Endothelial cell of umbilical vein (primary cell): ENCODE data around the gene OR1F1.

Experiments
- CTCF ChIP-seq, 2 donors: IDR thresholded peaks; 1 replicate in 1 of 2; 2 replicates in 1 of 2; pipeline ENCODE4 v1.5.1; 2011; ENCODE audit warnings: low read length in 2 of 2, mild to moderate bottlenecking in 2 of 2, moderate library complexity in 2 of 2, control low read depth in 1 of 2, inconsistent platforms in 1 of 2, low read depth in 1 of 2; ENCODE audit not compliant: insufficient read depth in 1 of 2; ENCODE audit errors: extremely low read depth in 1 of 2
- EZH2 ChIP-seq: IDR thresholded peaks from 2 replicates; pipeline ENCODE4 v1.6.1; 2012; ENCODE audit warnings: borderline replicate concordance, low read depth, mild to moderate bottlenecking, moderate library complexity, low read length, inconsistent platforms; ENCODE audit not compliant: severe bottlenecking
- FOS ChIP-seq: IDR thresholded peaks from 2 replicates; pipeline ENCODE4 v1.6.1; 2011; ENCODE audit warnings: mild to moderate bottlenecking, low read length, moderate library complexity, borderline replicate concordance; ENCODE audit not compliant: insufficient read depth
- GATA2 ChIP-seq: IDR thresholded peaks from 2 replicates; pipeline ENCODE4 v1.7.0; 2011; ENCODE audit warnings: low read depth, mild to moderate bottlenecking, moderate library complexity, mixed read lengths, low read length; ENCODE audit not compliant: insufficient read length, insufficient read depth
- POLR2A ChIP-seq: IDR thresholded peaks from 2 replicates; pipeline ENCODE4 v1.6.1; 2012; ENCODE audit warnings: low read depth, mild to moderate bottlenecking, control low read depth, low read length

GRCh38 chr16:3241761-3242160 is 53.8 kb downstream of the OR1F1 start:
- no peak for TF ChIP-seq CTCF (IDR thresholded peaks at IDR 0.05; ENCODE audit: extremely low read depth in 1 of 2, insufficient read depth in 1 of 2, low read depth in 1 of 2, low read length in 2 of 2)
- TF ChIP-seq EZH2, result no peak
- TF ChIP-seq POLR2A, result no peak
- no peak for TF ChIP-seq GATA2
- TF ChIP-seq FOS, result no peak
